ENCODE measurements around the gene FAM9C. TPM values are rescaled to one million over a fixed set of nuclear protein-coding genes. Genes with fewer than 3 reads are reported as not detected.
"Not testable (repeated sequence)": the region's sequence is repeated elsewhere in the genome, so short reads cannot be mapped to it uniquely, and the experiment has no call there.

The FAM9C gene
- total RNA-seq, 1 experiment from 2014 or later, result not detected

DNA sequence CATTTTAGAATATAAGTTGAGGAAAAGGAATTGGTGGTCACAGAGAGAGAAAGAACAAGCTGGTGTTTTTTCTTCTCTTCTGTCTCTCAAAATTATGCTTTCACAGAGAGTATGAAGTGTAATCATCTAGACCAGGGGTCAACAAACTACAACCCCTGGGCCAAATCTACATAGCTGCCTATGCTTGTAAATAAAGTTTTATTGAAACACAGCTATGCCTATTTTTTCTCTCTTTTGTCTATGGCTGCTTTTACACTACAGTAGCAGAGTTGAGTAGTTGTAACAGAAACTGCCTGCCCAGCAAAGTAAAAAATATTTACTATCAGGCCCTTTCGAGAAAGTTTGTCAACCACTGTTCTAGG is 6.7 kb upstream of the FAM9C start:
- in situ Hi-C loops (cut with HindIII; ENCODE audit: low pct_unique_long_range_greater_than_20kb, low sequenced_read_pairs), result no loop called here
- DNase-seq (ENCODE audit: low read depth), result no peak

DNA sequence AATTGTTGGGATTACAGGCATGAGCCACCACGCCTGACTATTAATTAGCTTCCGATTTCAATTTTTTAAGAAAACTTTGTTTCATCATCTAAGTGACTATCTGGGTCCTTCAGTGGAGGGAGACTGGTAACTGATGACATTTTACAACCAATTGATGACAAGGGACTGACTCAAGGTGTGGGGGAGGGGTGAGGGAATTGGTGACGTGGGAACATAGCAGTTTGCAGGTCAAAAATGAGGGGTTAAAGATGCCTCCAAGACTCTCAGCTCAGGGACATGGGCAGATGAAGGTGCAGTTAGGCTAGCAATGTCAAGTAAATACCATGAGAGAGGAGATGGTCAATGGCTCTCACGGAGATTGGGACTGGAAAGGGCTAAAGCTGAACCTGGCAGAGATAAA is 5.7 kb upstream of the FAM9C start:
- no peak for DNase-seq (ENCODE audit: low read depth)
- in situ Hi-C loops (cut with HindIII; ENCODE audit: low pct_unique_long_range_greater_than_20kb, low sequenced_read_pairs), result no loop called here

DNA sequence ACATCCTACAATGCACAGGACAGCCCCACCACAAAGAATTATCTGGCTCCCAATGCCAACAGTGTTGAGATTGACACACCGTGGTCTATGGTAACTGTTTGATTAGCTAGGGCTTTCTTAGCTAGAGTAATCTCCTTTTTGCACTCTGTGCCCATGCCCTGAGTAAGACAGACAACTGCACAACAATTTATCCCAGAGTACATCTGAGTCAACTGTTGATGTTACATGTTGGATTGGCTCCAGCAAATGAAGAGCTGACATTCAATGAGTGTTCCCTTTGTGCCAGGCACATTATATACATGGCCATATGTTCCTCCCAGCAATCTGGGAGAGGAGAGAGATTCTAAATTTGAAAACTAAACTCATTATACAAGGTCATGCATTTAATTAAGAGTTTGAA is 3.9 kb upstream of the FAM9C start:
- in situ Hi-C loops (cut with HindIII; ENCODE audit: low pct_unique_long_range_greater_than_20kb, low sequenced_read_pairs), result no loop called here
- DNase-seq (ENCODE audit: low read depth), result no peak

DNA sequence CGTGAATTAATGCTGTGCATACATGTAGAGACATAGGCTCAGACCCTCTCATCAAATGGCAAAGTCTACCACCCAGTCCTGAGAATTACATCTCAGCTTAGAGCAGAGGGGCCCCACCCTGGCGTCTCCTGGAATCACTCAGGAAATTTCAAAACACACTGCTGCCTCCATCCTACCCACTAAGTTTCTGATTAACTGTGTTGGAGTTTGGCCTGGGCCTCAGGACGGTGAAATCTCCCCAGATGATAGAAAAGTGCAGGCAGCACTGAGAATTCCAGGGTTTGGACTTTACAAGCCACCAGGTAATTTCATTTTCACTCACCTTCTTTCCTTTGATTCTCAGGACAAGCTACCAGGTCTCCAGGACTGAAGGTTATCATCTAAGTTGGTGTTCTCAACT is 3.3 kb upstream of the FAM9C start:
- DNase-seq (ENCODE audit: low read depth), result no peak
- in situ Hi-C loops (cut with HindIII; ENCODE audit: low pct_unique_long_range_greater_than_20kb, low sequenced_read_pairs), result no loop called here

DNA sequence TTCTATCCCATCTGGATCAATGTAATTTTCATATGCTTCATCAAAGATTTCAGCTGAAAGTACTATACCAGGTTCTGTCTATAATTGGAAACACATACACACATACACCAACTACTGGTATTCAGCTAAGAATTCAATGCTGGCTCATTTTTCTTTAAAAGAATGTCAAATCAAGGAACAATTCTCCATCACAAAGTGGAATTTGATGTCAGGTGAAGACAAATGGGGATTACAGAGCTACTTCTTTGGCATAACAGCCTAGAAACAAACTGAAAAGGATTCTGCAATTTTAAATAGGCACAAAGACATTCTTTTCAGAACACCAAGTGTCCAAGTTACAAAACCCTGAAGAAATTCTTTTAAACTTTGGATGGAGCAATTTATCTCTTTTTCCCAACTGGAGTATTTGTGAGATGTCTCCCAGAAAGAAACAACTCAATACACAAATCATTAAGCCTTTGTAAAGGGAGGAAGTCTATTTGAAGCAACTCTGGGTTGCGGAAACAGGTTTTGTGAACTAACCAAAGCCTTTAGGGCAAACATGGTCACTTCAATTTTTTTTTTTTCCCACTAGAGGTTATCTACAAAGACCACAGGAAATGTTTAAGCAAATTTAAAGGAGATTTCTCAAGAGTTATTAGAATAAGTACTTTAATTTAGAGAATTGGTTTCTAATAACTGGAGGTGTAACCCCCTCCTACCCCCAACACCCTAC is 1.9 kb upstream of the FAM9C start:
- in situ Hi-C loops (cut with HindIII; ENCODE audit: low pct_unique_long_range_greater_than_20kb, low sequenced_read_pairs), result no loop called here

DNA sequence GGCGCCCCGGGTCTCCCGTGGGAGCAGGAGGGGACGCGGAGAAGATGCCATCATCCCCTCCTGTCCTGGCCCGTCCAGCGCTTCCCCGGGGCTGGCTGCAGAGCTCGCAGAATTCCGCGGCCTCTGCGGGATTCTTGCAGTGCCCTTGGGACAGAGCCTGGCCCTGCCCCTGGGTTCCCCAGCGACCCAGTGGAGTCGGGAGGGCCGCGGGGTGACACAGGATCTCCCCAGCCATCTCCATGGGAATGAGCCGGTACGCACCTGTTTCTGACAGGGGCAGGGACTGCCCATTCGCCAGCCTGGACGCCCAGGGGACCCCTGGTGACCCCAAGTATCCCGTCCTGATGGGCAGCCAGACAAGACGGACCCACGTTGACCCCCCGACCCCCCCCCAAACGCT is 482 bp downstream of the FAM9C start:
- no peak for DNase-seq (ENCODE audit: low read depth)
- in situ Hi-C loops (cut with HindIII; ENCODE audit: low pct_unique_long_range_greater_than_20kb, low sequenced_read_pairs), result no loop called here

More for the DNA sequence above, 1.9 kb upstream of the FAM9C start:
- no peak for DNase-seq (ENCODE audit: low read depth)

DNA sequence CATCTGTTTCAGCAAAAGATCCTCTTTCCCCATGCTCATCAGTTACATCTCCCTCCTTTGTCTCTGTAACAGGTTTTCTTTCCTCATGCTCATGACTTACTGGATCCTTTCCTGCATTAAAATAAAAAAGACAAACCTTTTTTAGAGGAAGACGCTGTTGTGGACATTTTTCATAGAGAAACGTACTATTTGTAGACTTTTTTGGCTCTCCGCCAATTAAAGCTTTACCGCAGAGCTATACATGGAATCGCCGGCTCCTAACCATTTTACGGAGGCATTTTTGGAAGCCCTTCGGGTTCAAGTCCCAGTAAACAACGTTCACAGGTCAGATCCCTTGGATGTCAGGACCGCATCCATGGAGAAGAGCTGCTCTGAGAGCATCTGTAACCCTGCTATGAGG is 1.3 kb downstream of the FAM9C start:
- in situ Hi-C loops (cut with HindIII; ENCODE audit: low pct_unique_long_range_greater_than_20kb, low sequenced_read_pairs), result no loop called here

DNA sequence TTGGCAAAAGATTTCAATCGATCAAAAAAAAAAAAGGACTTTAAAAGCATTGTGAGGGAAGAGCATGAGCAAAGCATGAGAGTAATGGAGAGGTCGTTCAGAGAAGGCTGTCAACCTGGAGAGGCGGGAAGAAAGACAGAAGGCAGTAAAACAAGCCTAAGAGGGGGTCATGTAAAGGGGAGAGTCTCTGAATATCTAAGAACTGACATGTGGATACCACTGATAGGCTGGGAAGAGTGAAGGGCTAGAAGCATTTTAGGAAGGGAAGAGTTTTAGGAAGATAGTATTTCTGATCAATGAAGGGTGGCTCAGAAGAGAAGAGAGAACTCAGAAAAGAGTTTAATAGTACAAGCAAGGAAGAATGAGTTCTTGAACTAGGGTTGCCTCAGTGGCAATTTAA is 7.5 kb downstream of the FAM9C start:
- in situ Hi-C loops (cut with HindIII; ENCODE audit: low pct_unique_long_range_greater_than_20kb, low sequenced_read_pairs), result no loop called here
- no peak for DNase-seq (ENCODE audit: low read depth)

More for the DNA sequence above, 1.3 kb downstream of the FAM9C start:
- no peak for DNase-seq (ENCODE audit: low read depth)

DNA sequence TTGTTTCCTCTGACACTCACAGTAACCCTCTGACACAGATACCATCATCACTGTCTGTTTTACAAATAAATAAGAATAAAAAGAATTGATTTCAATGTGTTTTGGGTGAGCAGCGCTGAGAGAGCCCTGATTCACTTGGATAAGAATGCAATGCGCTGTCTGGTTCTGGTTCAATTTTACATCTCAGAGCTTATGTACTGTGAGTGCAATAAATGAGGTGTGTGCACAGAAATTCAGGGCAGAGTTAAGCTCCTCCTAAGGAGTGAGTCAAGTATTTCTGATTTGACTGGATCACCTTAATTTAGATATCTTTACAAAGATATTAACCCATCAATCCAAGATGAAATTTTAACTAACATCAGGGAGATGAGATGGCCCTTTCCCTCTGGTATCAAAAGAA is 11.2 kb downstream of the FAM9C start:
- DNase-seq (ENCODE audit: low read depth), result no peak
- in situ Hi-C loops (cut with HindIII; ENCODE audit: low pct_unique_long_range_greater_than_20kb, low sequenced_read_pairs), result no loop called here

DNA sequence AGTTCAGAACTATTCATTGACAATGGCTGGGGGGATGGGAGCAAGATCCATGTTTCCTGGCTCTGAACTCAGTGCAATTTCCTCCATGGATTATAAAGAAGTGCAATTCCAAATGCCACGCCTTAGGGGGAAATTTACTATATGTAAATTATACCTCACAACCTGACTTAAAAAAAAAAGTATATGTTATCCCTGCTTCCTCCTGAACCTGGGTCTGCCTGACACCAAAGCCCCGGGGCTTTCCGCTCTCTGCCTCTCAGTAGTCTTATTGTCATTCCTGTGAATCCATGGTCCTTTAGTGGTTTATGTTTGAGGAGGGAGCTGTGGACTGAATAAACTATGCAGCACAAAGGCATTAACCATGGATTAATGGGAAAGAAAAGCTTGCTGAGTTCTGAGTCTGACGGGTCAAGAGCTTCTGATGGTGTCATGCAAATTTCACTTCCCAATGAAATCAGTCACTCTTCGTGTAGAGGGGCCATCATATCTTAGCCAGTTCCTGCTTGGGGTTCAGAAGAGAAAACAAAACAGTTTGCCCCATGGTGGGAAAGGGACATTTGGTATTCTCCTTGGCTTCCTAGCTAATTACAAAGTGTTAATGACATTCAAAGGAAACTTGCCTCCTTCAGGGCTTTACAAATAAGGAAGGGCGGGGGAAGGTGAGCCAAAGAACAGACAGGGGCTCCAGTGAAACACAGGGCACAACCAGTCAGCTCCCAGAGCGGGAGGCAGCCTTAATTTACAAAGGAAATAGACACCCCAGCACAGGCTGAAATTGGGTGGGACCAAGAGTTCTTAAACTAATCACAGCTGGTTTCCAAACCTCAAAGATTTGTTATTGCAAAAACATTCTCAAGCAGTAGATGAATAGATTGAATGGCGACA is 14.3 kb downstream of the FAM9C start:
- in situ Hi-C loops (cut with HindIII; ENCODE audit: low pct_unique_long_range_greater_than_20kb, low sequenced_read_pairs), result no loop called here
- DNase-seq (ENCODE audit: low read depth), result peak; percentile 60

DNA sequence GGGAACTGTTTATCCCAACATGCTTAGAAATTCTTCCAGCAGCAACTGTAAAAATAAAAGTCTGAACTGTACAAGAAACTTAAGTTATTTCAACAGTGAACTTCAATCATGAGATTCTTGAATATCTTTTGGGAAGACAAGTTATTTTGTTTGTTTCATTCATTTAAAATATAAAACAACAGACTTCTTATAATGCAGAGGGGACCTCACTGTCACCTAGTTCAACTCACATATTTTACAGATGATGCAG is 14.9 kb downstream of the FAM9C start:
- in situ Hi-C loops (cut with HindIII; ENCODE audit: low pct_unique_long_range_greater_than_20kb, low sequenced_read_pairs), result no loop called here
- no peak for DNase-seq (ENCODE audit: low read depth)

DNA sequence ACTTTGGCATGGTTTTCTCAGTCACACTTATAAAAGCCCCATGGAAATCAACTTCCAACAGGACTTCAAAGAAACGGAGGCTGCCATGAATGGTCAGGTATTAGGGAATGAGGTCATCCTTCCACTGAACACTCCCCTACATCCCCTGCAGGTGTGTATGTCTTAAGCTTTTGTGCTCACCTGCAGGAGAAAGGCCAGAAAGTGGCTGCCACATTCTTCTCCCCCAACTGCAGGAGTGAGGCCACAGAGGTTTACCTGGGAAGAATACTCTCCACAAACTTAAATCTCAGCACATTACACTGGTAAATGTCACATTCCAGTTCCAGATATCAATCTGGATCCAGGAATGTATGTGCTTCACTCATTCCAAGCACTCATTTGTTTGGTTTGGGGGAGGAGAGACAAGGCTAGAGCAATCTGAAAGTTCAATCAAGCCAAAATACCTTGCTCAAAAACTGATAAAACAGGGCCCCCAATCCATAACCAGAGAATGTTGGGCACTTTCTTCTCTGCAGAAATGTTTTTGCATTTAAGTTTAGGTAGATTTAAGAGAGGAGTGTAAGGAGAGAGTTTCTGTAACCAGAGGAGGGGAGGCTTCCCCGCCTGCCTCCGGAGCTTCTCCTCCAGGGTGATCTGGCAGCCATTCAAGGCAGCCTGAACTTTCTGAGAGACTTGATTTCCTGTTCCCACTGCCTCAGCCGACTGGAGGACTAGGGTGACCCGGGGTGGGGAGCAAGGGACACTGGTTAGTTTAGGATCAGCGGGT is 15.4 kb downstream of the FAM9C start:
- in situ Hi-C loops (cut with HindIII; ENCODE audit: low pct_unique_long_range_greater_than_20kb, low sequenced_read_pairs), result no loop called here
- DNase-seq (ENCODE audit: low read depth), result peak; percentile 54

DNA sequence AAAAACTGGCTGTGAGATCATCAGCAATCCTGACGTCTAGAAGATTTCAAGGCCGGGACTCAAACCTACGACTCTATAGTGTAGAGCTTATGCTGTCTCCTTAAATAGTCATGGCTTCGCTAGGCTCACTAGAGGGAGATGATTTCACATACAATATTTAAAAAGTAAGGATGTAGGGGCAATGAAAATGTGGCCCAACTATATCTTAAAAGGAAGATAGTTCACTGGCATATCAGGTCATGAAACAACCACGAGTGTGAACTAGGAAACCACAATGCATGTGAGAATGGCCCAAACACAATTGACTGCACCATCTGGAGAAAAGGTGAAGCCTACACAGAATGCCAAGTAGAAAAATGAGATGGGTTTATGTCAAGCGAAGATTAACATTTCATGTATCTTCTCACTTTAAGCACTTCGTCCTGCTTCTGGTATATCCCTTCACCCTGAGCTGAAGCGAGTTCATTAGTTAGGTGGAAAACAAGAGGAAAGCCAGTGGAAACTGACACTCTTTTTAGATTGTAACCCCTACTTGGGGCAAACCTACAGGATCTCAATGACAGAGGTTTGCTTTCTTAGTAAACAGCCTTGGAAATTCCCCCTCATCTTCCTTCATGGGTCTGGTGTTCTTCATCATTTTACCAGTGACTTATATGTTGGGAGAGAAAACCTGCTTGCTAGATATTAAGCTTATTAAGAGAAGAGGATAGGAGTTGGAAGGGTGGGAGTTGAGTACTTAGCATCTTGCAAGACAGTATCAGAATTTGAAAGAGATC is 17.4 kb downstream of the FAM9C start:
- in situ Hi-C loops (cut with HindIII; ENCODE audit: low pct_unique_long_range_greater_than_20kb, low sequenced_read_pairs), result no loop called here
- DNase-seq (ENCODE audit: low read depth), result no peak

DNA sequence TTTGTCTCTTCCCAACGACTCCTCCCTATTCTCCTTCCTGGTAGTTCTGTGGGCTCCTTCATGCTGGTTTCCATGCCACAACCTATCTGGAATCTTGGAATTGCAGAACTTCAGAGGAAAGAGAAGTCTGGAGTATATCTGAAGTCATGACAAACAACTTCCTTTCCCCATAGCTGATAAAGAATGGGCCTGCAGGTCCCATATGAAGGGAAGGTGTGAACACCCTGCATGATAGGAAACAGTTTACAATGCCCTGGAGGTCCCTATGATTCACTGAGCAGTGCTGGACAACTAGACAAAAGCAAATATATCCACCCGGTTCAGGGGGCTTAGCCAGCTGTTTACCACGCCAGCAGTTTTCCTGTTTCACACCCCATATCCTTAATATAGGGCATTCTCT is 19.4 kb downstream of the FAM9C start:
- in situ Hi-C loops (cut with HindIII; ENCODE audit: low pct_unique_long_range_greater_than_20kb, low sequenced_read_pairs), result no loop called here
- DNase-seq (ENCODE audit: low read depth), result no peak

DNA sequence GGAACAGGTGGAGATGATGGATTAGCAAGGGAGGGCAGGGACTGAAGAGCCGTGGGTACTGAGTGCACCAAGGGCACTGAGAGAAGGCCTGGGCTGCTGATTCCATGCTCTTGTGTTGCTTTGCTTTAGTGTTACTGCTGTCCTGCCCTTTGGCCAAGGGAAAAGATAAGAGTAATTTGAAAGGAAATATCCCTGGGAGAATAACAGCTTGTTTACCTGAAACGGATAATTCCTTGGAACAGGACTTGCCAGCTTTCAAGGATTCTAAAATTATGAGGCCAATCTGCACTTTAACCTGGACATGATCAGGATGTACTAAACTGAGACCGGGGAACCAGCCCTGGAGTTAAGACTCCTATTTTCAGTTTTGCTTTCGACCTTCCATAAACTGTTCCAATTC is 20.4 kb downstream of the FAM9C start:
- no peak for DNase-seq (ENCODE audit: low read depth)
- in situ Hi-C loops (cut with HindIII; ENCODE audit: low pct_unique_long_range_greater_than_20kb, low sequenced_read_pairs), result no loop called here

DNA sequence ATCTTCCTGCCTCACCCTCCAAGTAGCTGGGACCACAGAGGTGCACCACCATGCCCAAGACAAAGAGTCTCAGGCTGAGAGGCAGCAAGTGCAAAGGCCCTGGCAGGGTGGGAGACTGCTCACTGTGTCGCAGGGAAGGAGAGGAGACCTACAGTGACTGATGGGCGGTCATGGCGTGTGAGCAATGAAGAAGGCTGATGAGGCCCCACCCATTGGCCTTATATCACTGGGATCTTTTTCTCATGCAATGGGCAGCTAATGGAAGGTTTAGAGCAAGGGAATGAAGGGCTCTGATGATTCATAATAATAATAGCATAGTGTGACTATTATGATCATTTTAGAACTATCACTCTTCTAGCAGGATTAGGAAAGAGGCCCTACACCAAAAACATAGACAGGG is 20.9 kb downstream of the FAM9C start:
- in situ Hi-C loops (cut with HindIII; ENCODE audit: low pct_unique_long_range_greater_than_20kb, low sequenced_read_pairs), result no loop called here
- DNase-seq (ENCODE audit: low read depth), result no peak

DNA sequence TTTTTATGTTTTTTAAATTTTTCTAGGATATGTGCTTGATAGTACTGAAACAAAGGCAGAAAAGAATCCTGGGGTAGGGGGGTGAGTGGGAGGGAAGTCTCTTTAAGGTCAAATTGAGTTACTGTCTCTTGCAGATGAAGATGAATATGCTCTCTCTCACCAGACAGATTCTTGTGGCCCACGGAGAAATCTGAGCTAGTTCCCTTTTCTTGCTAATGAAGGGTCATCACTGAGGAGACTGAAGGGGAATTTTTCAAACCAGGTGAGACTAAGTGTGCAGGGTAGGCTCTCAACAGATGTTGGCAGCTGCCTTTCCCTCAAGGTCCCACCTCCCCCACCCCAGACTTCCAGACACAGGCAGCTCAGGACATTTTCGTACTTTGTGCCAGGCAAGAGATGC is 21.5 kb downstream of the FAM9C start:
- no peak for DNase-seq (ENCODE audit: low read depth)
- in situ Hi-C loops (cut with HindIII; ENCODE audit: low pct_unique_long_range_greater_than_20kb, low sequenced_read_pairs), result no loop called here

DNA sequence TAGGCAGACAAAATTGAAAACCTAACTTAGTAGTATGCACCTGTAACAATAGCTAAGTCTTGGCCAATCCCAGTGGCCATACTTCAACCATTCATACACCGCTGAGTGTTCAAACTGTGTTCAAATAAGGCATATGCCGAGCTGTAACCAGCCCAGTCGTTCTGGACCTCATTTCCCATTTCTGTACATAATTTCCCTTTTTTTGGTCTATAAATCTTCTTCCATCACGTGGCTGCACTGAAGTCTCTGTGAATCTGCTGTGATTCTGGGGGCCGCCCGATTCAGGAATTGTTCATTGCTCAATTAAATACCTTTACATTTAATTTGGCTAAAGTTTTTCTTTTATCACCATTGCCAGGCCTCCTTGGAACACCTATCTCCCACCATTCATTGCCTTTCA is 27.7 kb downstream of the FAM9C start:
- in situ Hi-C loops (cut with HindIII; ENCODE audit: low pct_unique_long_range_greater_than_20kb, low sequenced_read_pairs); DNase-seq (ENCODE audit: low read depth): not testable (repeated sequence)

Measured in Caki2 (cell line).